GM18507 (cell line): Measurements from ENCODE around the gene ABCG2.
"Not testable (repeated sequence)": the region's sequence is repeated elsewhere in the genome, so short reads cannot be mapped to it uniquely, and the experiment has no call there.

Experiments used
- DNase-seq: peaks from one replicate; pipeline ENCODE4 v3.0.0; 2011; ENCODE audit warnings: low read depth; ENCODE audit not compliant: insufficient read length; ENCODE audit errors: extremely low spot score
- FAIRE-seq: peaks from 2 replicates; lab custom pipeline; 2011; peaks lifted over from hg19 to GRCh38; lab: Jason Lieb, UNC

Gene ABCG2

GRCh38 chr4:88130003-88130402 lies 28.4 kb downstream of the ABCG2 start:
- FAIRE-seq = no peak

GRCh38 chr4:88122260-88122659 lies 36.2 kb downstream of the ABCG2 start:
- FAIRE-seq, DNase-seq: not testable (repeated sequence)

More at GRCh38 chr4:88130003-88130402, 28.4 kb downstream of the ABCG2 start:
- no peak for DNase-seq

DNA sequence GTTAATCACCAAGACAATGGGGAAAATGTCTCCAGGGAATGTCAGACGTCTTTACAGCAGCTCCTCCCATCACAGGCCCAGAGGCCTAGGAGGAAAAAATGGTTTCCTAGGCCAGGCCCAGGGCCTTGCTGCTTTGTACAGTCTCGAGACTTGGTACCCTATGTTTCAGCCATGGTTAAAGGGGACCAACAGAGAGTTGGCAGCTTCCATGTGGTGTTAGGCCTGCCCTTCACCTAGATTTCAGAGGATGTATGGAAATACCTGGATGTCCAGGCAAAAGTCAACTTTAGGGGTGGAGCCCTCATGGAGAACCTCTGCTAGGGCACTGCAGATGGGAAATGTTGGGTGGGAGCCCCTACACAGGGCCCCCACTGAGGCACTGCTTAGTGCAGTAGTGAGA lies 38.5 kb downstream of the ABCG2 start:
- FAIRE-seq = no peak
- no peak for DNase-seq

- FAIRE-seq = no peak
- DNase-seq = no peak
Observed at GRCh38 chr4:88115587-88115986, 42.9 kb downstream of the ABCG2 start.

DNA sequence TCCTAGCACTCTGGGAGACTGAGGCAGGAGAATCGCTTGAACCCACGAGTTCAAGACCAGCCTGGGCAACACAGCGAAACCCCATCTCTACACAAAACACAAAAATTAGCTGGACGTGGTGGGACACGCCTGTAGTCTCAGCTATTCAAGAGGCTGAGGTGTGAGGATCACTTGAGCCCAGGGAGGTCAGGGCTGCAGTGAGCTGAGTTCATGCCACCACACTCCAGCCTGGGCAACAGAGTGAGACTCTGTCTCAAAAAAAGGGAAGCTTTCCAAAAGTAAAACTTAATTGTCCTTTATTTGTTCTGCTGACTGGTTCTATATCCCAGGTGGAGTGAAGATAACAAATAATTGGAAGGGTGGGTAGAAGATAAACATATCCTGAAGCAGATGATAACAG lies 45.6 kb downstream of the ABCG2 start:
- DNase-seq = no peak
- no peak for FAIRE-seq

DNA sequence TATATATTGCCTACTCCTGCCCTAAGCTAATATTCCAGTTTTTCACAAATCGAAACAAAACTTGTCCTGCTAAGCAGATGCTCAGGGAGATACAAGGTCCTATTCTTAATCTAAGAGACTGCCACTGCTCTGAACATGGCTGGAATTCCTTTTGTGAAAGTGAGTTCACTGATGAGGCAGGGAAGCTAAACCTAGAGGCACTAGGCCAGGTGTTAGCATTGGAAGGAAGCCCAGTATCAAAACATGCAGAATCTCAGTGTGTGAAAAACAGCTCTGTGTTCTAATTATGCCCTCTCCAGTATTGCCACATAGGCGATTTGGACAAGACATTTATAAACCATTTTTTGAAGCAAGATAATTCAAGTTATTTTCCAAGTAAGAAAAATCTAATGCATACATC lies 47.6 kb downstream of the ABCG2 start:
- no peak for FAIRE-seq
- no peak for DNase-seq

DNA sequence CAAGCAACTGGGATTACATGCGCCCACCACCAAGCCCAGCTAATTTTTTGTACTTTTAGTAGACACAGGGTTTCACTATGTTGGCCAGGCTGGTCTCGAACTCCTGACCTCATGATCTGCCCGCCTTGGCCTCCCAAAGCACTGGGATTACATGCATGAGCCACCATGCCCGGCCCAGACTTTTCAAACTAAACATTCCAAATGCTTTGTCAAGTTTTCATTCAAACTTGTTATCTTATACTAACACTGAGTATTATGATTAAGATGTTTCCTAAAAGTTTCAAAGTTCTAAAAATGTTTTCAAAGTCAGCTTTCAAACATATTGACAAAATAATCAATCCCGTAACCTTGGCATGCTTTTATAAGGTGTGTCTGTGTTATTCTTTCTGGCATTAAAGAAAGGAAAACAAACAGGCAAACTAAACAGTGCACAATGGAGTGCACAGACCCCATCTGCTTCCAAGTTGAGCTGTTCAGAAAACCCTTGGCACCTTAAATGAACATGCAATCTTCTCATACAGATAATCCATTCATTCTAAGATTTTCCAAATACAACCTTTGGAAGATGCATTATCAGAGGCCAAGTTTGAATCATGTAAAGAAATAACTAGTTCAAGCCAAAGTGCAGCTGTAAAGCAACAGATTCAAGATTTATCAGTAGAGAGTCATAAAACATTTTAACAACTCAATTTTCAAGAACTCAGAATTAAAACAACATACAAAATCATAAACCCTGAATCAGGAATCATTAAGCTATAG lies 49.1 kb downstream of the ABCG2 start:
- DNase-seq (no peak), FAIRE-seq (no peak)

GRCh38 chr4:88108747-88109122 lies 49.7 kb downstream of the ABCG2 start:
- DNase-seq = no peak
- FAIRE-seq = no peak

- not testable (repeated sequence) for FAIRE-seq, DNase-seq
Observed at GRCh38 chr4:88108108-88108465, 50.4 kb downstream of the ABCG2 start.

DNA sequence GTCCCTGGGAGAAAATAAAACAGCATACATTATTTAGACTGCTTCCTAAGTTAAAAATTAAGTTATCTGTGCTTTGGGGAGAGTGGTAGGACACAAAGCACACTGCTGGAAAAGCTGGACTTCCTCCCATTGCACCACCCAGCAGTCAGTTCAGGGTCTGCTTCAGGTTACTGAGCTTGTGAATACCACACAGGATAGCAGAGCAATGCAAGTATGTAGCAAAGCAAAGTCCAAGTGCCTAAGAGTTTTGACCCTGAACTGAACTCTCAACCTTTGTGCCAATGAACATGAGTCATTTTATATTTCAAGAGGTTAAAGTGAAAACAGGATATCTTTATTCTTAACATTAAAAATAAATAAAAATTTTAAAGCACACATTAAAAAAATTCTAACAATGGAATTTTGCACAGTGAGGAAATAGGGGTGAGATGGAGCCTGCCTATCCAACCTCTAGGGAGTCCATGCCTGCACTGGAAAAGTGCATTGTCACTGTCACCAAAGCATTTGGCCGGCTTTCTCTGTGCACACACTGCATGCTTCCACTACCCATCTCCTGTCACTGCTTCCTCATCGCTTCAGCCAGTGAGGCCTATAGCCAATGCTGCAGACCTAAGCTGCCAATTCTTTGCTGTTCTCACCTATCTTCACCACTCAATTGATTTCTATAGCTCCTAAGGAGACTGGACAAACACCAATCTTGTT lies 50.9 kb downstream of the ABCG2 start:
- FAIRE-seq = no peak
- no peak for DNase-seq

DNA sequence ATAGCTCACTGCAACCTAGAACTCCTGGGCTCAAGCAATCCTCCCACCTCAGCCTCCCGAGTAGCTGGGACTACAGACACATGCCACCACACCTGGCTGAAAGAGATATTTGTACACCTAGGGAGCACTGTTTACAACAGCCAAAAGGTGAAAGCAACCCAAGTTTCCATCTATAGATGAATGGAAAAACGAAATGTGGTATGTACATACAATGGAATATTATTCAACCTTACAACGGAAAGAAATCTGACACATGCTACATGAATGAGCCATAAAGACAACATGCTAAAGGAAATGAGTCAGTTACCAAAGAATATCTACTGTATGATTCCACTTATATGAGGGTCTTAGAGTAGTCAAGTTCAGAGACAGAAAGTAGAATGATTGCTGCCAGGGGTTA lies 52.2 kb downstream of the ABCG2 start:
- no peak for DNase-seq
- FAIRE-seq = no peak

DNA sequence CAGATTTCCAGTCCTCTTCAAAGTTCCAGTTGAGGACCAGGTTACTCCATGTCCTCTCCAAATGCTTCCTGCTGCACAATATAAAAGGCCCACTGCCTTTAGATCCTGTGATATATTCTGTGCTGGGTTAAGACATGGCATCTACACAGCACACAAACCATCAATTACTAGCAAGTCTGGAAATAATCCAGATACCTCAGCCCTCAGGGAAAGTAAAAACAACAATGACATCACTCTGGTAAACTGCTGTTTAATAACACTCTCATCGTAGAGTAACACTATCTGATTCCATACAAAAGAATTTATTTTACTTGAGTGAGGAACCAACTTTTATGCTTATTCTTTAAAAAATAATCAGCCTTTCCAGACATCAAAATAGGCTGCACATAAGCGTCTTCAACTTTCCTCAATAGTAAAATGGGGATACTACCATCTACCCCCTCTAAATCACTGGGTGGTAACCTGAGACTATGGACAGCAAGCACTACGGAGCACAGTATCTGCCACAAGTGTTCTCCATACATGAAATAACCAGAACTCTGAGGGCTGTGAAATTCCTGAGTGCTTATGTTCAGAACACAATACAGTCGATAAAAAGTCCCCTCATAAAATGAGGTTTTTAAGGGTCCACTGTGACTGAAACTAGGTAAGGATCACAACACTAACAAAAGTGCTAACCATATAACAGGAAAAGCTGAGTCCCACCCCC lies 53.4 kb downstream of the ABCG2 start:
- DNase-seq (no peak), FAIRE-seq (no peak)

DNA sequence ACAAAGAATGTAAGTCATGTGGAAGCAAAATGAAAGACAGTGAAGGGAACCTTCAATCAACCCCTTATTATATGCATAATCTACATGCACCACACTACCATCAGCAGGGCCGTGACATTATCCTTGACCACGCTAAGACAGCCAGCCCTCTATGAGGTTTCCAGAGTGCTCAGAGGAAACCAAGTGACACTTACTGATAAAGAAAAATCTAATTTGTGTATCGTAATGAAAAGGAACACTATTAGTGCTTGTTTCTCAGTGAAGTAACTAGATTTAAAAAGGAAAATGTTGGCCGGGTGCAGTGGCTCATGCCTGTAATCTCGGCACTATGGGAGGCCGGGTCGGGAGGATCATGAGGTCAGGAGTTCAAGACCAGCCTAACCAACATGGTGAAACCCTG lies 56.4 kb downstream of the ABCG2 start:
- FAIRE-seq = no peak
- no peak for DNase-seq

GRCh38 chr4:88101165-88101564 lies 57.3 kb downstream of the ABCG2 start:
- no peak for FAIRE-seq
- no peak for DNase-seq

DNA sequence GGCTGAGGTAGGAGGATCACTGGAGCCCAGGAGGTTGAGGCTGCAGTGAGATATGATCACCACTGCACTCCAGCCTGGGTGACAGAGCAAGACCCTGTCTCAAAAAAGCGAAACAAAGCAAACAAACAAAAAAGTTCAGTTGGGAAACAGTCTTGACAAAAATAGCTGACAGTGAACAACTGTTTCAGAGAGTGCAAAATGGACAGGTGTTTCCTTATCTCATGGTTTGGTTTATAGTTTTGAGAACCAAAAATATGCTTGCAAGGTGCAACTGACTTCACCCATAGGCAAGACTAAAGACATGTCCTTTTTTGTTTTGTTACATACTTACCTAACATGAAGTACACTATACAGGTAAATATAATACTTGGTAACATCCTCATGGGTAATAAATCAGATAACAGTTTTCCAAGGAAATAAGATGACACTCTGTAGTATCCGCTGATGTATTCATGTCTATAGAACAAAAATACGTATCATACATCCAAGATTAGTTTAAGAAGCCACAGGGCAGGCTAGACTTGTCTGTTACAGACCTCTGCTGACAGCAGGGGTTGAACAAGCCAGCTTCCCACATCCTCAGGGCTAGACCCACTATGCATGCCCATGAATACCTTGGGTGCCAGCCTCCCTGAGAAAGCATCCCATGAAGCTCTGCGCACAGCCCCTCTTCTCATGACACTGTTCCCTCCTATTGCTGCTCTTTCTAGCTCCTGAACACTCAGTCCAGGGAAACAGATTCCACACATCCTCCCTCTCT lies 59.3 kb downstream of the ABCG2 start:
- FAIRE-seq (no peak), DNase-seq (no peak)

GRCh38 chr4:88097781-88098180 lies 60.7 kb downstream of the ABCG2 start:
- no peak for FAIRE-seq
- DNase-seq = no peak

DNA sequence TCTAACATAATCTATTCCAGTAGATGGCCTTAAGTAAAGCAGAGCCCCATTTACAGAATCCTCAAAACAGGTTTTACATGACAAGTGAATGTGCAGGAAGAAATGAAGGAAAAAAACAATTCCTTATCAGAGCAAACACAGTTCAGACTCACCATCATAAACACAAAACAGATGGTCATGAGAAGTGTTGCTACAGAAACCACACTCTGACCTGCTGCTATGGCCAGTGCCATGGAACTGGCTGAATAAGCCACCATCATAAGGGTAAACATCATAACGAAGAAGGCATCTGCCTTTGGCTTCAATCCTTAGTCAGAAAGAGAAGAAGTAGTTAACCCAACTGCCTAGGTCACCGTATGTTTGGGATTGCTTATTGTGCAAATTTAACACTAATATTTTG lies 61.1 kb downstream of the ABCG2 start:
- no peak for DNase-seq
- FAIRE-seq = no peak

- DNase-seq (no peak), FAIRE-seq (no peak)
Observed at GRCh38 chr4:88093874-88094273, 64.6 kb downstream of the ABCG2 start.

- no peak for DNase-seq
- no peak for FAIRE-seq
Observed at GRCh38 chr4:88091378-88091777, 67.1 kb downstream of the ABCG2 start.

DNA sequence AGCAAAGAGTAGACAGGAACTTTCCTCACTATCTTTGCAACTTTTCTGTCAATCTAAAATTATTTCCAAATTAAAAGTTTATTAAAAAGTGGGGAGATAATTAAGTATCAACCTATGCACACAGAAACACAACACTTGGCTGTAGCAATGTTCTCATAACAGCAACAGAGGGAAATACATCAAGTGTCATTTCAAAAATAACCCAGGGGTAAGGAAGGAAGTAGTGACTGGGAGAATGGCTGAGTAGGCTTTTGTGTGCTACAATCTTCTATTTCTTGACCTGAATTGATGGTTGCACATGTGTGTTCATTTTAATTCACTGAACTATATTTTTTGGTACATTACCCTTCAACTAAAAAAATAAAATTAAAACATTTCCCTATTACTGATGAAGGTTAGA lies 67.5 kb downstream of the ABCG2 start:
- FAIRE-seq (no peak), DNase-seq (no peak)
